GM18507 (cell line): ENCODE results near the gene SP110.

Experiments used
- DNase-seq: peaks from one replicate; pipeline ENCODE4 v3.0.0; 2011; ENCODE audit warnings: low read depth; ENCODE audit not compliant: insufficient read length; ENCODE audit errors: extremely low spot score
- FAIRE-seq: peaks from 2 replicates; lab custom pipeline; 2011; peaks lifted over from hg19 to GRCh38; lab: Jason Lieb, UNC

Gene SP110

DNA sequence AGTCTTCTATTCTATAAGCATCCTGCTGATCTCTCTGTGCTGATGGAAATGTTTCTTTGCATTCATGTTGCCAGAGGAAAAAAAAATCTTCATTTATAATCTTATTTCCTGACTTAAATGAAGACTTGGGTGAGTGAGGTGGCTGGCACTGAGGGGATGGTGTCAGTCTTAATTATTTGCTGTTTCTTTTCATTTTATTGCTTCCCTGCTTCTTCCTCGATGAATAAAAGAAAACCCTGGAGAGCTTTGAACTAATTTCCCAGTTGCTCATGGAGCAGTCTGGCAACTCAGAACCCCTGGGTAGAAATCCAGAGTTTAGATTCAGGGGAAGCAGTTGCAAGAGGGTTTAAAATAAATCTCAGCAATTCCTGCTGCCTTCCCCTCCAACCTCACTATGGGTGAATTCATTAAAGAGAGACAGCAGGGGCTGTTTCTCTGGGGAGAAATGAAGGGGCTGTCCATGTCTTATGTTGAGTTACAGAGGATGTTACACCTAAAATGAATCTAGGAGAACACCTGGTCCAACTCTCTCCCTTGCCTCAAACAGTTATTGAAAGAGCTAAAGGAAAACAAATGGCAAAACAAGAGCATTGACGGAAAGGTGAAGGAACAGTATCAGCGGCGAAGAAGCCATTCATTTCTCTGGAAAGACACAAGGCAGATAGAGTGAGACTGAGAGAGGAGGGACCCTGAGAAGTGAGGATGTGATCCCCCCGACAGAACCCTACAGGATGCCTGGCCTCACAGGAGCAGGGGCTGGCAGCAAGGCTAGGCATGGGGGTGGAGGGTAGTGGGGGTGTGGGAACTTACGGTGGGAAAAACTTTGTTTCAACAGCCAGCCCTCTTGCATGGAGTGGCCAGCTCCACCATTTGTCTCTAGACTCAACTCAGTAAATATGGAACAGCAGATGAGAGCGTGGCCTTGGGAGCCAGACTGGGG, 41.0 kb downstream of the SP110 start:
- FAIRE-seq (no peak), DNase-seq (no peak)

DNA sequence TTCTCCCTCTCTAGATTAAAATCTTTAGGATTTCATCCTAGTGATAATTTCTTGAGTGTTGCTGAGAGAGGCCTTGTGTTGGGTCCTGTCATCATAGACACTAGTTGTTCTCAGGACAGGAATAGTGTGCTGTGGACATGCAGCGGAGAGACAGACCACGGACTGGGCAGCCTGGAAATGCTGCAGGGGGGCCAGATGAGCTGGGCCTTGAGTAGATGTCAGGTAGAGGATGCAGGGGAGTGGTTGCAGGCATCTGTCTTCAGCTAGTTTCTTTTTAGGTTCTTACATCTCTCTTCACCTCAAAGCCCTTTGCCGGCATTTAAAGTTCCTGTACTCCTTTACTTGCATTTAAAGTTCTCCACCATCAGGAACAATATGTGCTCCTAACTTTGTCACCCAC, 42.8 kb downstream of the SP110 start:
- no peak for FAIRE-seq
- DNase-seq: no peak

DNA sequence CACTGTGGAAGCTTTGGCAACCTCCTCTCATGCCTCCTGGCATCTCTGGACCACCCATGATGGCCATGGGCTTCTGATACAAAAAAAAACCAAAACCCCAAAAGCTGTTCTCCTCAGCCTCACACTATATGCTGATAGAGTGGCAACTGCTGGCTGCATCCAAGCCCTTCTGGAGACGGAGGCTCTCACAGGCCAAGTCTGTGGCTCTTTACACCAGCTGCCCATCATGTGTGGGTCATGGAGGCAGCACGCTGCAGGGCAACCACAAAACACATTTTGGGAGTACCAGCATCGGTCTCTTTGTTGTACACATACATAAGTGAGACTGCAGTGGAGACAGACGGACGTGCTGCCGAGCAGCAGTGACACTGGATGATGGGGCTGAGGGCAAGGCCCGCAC, 45.3 kb downstream of the SP110 start:
- FAIRE-seq (no peak), DNase-seq (no peak)

DNA sequence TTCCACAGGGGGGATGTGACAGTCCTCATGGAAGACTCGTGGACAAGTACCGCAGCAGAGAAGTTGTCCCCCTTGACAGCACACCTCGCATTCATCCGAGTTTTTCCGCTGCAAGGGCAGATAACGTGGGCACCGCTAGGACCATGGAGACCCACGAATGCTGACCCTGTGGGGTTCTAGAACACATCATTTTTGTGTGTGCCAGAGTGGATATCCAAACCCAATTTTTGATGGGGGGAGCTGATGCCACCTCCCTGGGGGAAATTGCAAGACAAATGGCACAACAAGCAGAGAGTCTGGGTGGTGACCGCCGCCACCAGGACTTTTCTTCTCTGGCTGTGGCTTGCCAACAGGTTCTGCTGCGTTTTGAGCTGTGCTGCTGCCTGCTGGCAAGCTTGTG, 46.9 kb downstream of the SP110 start:
- FAIRE-seq (no peak), DNase-seq (no peak)

DNA sequence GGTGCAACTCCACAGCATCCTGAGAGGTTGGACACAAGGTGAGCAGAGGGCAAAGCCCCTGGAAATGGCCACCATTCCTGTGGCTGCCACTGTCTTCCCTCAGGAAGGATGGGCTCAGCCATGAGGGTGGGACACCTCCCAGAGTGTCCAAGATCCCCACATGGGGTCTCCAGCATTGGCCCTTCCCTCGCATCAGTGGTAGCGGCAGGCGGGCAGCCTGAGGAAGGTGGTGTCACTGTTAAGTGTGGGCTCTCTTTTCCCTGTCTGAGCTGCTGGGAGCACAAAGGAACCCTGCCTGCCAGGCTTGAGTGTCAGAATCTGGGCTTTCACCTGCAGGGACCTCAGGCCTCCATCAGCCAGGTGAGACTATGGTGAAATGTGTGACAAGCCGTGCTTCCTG, 47.6 kb downstream of the SP110 start:
- FAIRE-seq (no peak), DNase-seq (no peak)

DNA sequence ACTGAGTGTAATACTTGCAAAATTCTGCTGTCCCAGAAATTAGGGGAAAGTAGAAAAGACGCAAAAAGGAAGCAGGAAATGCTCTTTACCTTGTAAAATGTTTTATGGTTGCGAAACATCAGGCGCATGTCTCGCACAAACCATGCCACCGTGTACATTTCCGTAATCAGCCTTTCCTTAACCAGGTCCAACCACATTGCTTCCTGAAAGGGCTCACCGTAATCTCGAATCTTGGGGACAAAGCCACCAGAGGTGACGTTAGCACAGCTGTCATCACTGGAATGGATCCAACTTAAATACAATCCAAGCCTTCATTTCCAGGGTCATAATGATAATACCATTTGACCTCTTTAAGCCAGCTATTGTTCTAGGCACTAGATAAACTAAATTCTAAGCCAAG, 49.3 kb downstream of the SP110 start:
- DNase-seq (no peak), FAIRE-seq (no peak)

DNA sequence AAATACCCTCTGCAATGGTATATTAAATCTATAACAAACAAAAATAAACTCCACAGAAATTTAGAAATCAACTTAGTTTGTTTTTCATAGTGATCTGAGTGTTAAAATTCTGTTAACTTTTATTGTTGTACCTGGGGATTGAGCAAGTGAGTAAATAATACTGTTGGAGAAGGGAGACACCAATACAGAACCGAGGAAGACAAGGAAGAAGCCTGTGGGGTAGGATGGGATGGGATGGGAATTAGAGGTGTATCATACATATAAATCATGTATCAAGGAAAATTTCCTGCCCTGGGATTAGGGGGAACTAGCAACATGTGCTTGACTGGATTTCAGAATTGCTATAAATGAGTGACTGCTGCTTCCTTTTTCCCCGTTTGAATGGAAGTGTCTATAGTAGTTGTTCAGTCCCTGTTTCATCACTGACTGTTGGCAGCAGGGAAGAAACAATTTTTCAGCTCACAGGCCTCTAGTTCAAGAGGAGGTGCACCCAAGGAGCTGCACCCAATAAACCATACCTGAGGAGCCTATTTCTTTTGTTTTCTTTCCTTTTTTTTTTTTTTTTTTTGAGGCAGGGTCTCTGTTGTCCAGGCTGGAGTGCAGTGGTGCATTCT, 53.1 kb downstream of the SP110 start:
- no peak for DNase-seq
- FAIRE-seq: no peak

DNA sequence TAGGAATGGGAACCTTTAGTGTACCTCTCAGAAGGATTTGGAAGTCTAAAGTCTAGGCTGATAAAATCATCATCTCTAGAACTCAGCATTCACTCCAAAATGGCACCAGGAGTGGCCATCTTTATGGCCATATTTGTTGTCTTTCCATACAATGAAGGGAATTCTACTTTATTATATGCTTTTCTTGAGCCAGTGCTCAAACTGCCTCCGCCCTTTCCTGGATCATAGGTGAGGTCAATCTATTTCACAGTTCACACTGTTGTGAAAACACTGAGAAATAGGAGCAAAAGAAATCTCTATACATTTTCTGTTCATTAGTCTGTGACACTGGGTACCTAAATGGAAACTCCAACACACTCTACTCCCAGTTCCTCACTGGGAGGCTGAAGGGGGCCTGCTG, 55.6 kb downstream of the SP110 start:
- FAIRE-seq: no peak

DNA sequence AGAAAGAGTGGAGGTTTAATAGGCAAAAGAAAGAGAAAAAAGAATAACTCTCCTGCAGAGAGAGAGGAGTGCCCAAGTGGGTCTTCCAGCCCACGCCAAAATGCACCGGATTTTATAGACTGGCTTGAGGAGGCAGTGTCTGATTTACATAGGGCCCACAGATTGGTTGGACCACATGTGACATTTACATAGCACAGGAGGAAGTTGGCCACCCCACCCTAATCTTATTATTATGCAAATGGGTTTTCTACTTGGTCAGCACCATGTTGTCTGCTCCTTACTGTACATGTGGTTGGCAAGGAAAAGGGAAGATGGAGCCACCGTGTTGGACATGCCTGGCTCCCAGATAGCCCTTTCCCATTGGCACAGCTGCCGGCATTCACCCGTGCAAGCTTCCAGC, 56.8 kb downstream of the SP110 start:
- no peak for DNase-seq
- FAIRE-seq: no peak

More for the DNA sequence above, 55.6 kb downstream of the SP110 start:
- no peak for DNase-seq

DNA sequence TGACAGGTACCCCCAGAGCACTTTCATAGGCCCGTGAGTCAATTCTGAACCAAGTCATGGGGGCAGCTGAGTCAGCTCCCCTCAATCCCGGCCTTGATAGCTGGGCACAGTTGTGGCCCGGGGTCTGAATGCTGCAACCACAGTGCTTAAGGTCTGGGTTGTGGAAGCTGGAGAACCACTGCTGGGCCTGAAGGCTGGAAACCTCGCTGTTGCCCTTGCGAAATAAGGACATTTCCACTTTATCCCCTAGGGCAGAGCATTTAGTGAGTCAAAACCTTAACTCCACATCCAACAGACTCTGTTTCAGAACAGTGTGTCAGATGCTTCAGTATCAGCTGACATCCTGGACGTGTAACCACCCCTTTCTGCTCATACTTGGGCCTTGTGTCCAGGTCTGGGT, 58.6 kb downstream of the SP110 start:
- FAIRE-seq: no peak
- no peak for DNase-seq

DNA sequence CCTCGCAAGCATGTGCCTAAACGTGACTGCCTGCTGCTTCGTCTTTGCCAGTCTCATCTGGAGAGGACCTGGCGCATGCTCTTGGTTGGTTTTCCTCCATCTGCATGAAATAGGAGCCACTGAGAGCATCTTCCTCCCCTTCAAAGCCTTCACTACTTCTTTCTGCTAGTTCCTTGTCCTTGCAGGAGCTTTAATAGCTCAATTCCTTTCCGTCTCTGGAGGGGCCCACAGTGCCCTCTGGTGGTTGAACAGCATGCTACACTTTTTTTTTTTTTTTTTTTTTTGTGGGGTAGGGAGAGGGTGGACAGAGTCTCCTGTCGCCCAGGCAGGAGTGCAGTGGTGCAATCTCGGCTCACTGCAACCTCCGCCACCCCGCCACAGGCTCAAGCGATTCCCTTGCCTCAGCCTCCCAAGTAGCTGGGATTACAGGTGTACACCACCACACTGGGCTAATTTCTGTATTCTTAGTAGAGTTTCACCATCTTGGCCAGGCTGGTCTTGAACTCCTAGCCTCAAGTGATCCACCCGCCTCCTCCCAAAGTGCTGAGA, 59.6 kb downstream of the SP110 start:
- DNase-seq (peak; percentile 46), FAIRE-seq (peak; percentile 78)

DNA sequence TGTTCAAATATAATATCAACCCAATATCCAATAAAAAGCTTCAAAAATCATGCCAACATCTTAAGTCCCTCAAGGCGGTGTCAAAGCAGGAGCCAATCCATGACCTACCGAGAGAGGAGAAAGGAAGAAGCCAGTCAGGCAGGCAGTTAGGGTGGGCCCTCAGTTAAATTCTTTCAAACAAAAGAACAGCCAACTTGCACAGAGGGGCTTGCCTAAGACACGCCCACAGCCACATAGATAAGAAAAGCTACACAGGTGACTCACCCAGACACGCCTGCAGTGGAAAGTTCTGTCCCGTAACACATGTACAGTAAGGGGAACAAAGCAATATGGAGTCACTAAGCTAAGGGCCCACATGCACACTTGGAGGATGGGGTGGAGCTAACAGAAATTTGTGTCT, 61.3 kb downstream of the SP110 start:
- DNase-seq: no peak
- FAIRE-seq: no peak

DNA sequence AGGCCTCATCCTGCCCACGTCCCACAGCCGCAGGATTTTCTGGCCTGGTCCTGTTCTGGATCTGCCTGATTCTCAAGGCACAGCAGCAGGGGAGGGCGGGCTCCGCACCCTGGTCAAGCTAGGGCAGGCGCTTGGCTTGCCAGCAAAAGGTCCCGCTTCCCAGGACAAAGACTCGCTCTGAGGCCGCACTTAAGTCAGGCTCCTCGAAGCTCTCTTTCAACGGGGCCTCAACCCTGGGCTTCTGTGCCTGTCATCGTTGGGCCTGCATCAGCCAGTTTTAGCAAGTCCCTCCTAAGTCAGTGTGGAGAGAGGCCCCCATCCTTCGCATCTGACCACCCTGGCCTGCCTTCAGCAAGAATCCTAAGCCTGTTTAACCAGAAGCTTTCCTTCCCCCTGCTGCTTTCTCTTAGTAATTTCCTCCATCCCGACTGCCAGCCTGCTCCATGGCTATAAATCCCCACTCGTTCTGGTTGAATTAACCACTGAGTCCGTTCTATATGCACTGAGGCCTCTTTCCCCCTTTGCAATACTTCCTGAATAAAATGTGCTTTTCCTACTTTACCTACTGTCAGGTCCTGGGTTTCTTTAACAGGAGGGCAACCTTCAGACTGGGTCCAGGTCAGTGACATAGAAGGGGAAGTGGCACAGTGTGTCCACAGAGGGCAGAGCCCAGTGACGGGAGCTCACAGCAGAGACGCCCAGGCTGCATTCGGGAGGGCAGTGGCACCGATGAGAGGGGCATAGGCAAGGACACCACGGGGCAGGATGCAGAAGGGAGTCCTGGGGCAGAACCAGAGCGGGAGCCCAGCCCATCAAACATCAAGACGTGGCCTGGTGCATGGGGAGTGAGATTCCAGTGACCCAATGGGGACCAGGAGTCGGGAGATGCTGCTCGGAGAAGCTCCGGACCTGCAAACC, 62.7 kb downstream of the SP110 start:
- no peak for FAIRE-seq

DNA sequence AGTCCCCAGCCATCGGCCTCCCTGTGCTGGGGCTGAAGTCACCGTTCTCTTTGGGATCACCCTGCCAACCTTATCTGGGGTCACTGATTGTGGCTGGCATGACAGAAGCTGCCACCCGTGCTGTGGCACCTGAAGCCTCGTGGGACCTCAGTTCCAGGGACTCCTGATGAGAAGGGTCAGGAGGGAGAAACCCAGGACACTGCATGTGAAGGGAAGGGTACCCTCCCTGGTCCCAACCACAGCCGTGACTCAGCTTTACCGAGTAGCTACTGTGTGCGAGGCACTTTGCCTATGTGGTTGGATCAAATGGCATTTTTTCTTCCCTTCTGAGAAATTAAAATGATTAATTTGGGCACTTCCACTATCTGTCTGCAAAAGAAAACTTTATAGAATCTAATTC, 64.4 kb downstream of the SP110 start:
- FAIRE-seq: no peak
- no peak for DNase-seq

More for the DNA sequence above, 62.7 kb downstream of the SP110 start:
- no peak for DNase-seq

DNA sequence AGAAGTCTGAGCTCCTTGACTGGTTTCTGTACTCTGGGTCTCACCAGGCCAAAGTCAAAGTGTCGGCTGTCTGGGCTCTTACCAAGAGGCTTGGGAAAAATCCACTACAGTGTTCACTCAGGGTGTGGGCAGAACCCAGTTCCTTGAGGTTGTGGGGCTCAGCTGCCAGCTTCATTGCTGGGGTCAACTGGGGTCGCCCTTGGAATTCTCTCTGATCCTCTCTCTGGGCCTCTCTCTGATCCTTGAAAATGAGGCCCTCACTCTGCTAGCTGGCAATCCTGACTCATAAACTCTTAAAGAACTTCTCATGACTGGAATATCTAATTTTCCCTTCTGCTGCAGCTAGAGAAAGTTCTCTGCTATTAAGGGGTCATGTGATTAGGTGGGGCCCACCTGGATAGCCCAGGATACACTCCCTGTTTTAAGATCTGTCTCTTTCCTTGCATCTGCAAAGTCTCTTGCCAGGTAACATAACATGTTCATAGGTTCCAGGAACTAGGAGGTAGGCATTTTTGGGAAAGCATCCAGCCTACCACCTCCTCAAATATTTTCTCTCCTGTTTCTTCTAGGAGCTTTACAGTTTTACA, 66.3 kb downstream of the SP110 start:
- no peak for DNase-seq
- no peak for FAIRE-seq

DNA sequence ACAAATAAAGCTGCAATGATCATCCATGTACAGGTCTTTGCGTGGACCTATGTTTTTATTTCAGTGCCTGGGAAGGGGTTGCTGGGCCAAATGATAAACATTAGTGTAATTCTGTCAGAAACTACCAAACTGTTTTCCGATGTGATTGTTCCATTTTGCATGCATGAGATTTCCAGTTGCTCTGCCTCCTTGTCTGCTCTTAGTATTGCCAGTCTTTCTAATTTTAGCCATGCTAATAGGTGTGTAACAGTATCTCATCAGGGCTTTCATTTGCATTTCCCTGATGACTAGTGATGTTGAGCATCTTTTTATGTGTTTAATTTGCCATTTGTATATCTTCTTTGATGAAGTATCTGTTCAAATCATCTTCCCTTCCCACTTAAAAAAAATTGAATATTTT, 67.5 kb downstream of the SP110 start:
- FAIRE-seq: no peak
- DNase-seq: no peak

DNA sequence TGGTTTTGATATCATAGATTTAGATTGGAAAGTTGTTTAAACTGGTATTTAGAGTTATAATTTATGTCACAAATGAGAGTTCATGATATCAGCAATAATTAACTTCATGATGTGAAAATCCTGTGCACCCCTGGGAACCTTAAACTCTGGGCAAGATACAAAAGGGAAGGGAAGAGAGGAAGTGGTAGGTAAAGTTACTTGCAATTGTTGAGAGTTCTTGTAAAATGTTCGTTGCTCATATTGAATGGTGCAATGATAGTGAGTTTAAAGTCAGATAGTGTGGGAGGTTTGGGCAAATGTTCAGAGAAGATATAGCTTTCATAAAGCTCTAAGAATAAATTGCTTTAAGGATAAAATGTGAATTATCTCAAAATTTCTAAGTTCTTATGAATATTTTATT, 75.4 kb downstream of the SP110 start:
- DNase-seq (no peak), FAIRE-seq (peak; percentile 24)

DNA sequence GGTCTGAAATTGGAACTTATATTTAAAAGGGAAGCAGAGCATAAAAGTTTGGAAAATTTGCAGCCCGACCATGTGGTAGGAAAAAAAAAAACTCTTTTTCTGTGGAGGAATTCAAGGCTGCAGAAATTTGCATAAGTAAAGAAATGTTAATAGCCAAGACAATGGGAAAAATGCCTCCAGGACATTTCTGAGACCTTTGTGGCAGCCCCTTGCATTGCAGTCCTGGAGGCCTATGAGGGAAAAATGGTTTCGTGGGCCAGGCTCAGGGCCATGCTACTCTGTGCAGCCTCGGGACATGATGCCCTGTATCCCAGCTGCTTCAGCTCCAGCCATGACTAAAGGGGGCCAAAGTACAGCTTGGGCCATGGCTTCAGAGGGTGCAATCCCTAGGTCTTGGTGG, 79.1 kb downstream of the SP110 start:
- no peak for DNase-seq
- FAIRE-seq: no peak

DNA sequence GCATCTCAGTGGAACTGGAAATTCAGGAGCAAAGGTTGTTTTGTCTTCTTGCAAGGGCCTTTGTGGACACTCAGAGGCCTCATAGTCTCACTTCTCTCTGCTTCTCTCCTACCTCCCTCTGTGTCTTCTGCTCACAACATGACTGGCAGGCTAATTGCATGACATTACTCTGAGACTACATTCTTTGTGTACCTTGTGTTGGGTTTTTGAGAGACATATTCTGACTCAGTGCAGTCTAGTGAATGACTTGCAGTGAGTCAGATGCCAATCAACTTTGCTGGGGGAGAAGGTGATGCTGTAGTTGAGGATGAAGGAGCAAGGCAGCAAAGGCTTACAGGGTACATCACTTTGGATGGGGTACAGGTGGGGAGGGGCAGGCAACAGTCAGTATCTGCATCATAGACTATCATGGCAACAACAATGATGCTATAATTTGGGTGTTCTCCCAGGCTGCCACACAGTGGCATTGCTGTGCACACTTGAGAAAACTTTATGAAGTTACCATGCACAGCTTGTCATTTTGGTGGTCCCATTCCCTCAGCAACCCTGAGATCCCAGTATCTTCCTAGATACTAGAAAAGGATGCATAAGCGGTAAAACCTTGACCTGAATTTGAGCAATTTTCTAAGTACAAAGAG, 81.8 kb downstream of the SP110 start:
- FAIRE-seq: no peak
- no peak for DNase-seq
